SHP77 (cell line): Measurements from ENCODE around the gene MTFR2.

ENCODE experiments used
- DNase-seq, 2 experiments: peaks; one replicate each; lab custom pipeline; 2025; lab: John Stamatoyannopoulos, UW

Gene MTFR2

GRCh38 chr6:136184738-136185137 lies 65.4 kb downstream of the MTFR2 start:
- DNase-seq: no peak

- DNase-seq: peak; percentile 17 to 38
Measured at GRCh38 chr6:136181861-136182260, 68.2 kb downstream of the MTFR2 start.

- no peak for DNase-seq
Measured at GRCh38 chr6:136181512-136181833, 68.6 kb downstream of the MTFR2 start.
